ENCODE measurements around the gene CSTF3. TPM values are rescaled to one million over a fixed set of nuclear protein-coding genes. Genes with fewer than 3 reads are reported as not detected.

The CSTF3 gene
- total and polyA plus RNA-seq, 9 of the 15 experiments (the other 6 are each of a cell fraction or from before 2014, with no cell fraction given): 37.0 to 111 (median 61.0) TPM

DNA sequence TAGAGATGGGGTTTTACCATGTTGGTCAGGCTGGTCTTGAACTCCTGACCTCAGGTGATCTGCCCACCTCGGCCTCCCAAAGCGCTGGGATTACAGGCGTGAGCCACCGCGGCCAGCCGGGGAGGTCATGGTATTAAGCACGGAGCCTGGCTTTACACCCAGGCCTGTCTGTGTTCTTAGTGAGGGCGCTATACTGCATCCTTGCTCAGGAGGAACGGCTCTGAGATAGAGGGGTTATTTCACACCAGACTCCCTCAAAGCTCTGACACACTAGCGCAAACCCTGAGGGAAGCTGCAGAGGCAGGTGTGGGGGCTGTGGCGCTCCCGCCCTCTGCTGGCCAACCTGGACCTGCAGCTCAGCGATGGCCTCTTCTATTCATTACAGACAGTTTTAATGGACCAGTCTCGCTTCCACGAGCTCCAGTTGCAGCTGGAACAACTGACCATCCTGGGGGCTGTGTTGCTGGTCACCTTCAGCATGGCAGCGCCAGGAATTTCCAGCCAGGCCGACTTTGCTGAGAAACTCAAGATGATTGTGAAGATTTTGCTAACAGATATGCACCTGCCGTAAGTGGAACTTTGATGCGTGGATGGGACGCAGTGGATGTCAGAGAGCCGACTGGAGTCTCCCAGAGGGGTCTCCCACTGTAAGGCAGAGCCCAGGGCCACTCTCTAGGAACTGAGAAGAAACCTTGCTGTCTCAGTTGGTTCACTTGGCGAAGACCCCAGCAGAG is 95.7 kb downstream of the CSTF3 start (continued):
- TF ChIP-seq, protein P1, sequence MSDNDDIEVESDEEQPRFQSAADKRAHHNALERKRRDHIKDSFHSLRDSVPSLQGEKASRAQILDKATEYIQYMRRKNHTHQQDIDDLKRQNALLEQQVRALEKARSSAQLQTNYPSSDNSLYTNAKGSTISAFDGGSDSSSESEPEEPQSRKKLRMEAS (CRISPR knock-in tag; IDR thresholded peaks at IDR 0.05): 0 out of 2 replicates have a peak, but pooled peaks have one; percentile 16
- TF ChIP-seq STAG1 (CRISPR knock-in tag; IDR thresholded peaks at IDR 0.05; ENCODE audit: borderline replicate concordance): peak; percentile 67; the same call in 1 of the 2 replicates
- TF ChIP-seq ZNF583 (CRISPR knock-in tag; IDR thresholded peaks at IDR 0.05): no peak
- no peak for TF ChIP-seq ZNF431 (CRISPR knock-in tag; IDR thresholded peaks at IDR 0.05)
- no peak for TF ChIP-seq BCL6 (CRISPR knock-in tag; IDR thresholded peaks at IDR 0.05)
- no peak for TF ChIP-seq HMGN3 (IDR thresholded peaks at IDR 0.05; ENCODE audit: borderline replicate concordance, extremely low read depth, insufficient read length, low read depth, low read length)
- 0 out of 2 replicates have a peak, but pooled peaks have one; percentile 19 for TF ChIP-seq HCFC1 (IDR thresholded peaks at IDR 0.05; ENCODE audit: low read depth, low read length)
- TF ChIP-seq SMC3 (conservative IDR thresholded peaks at IDR 0.05; ENCODE audit: insufficient read depth, low read depth, low read length): peak; percentile 95
- no peak for TF ChIP-seq HOXB6 (CRISPR knock-in tag; IDR thresholded peaks at IDR 0.05; ENCODE audit: borderline replicate concordance)
- TF ChIP-seq HNRNPL (IDR thresholded peaks at IDR 0.05; ENCODE audit: low read depth, low read length): no peak
- TF ChIP-seq ZNF75A (CRISPR knock-in tag; IDR thresholded peaks at IDR 0.05): no peak
- TF ChIP-seq CREM (IDR thresholded peaks at IDR 0.05; ENCODE audit: low read depth): no peak
- TF ChIP-seq HLTF (IDR thresholded peaks at IDR 0.05): no peak
- no peak for TF ChIP-seq TCF7L2 (IDR thresholded peaks at IDR 0.05; ENCODE audit: low read depth, low read length)
- TF ChIP-seq YY1 (IDR thresholded peaks at IDR 0.05; ENCODE audit: borderline replicate concordance in 1 of 3, control insufficient read depth in 1 of 3, extremely low read depth in 1 of 3, insufficient read depth in 3 of 3, insufficient read length in 1 of 3, insufficient replicate concordance in 2 of 3, low read depth in 1 of 3, low read length in 2 of 3): peak in 1 of 3 experiments; percentile 53
- no peak for TF ChIP-seq PRMT5 (CRISPR knock-in tag; IDR thresholded peaks at IDR 0.05)
- no peak for TF ChIP-seq CBX5 (IDR thresholded peaks at IDR 0.05; ENCODE audit: borderline replicate concordance, low read depth)
- TF ChIP-seq ZEB2 (IDR thresholded peaks at IDR 0.05): no peak
- no peak for TF ChIP-seq SRSF1 (IDR thresholded peaks at IDR 0.05; ENCODE audit: low read depth, low read length)
- TF ChIP-seq MECOM (CRISPR knock-in tag; IDR thresholded peaks at IDR 0.05): no peak
- TF ChIP-seq, protein P2, sequence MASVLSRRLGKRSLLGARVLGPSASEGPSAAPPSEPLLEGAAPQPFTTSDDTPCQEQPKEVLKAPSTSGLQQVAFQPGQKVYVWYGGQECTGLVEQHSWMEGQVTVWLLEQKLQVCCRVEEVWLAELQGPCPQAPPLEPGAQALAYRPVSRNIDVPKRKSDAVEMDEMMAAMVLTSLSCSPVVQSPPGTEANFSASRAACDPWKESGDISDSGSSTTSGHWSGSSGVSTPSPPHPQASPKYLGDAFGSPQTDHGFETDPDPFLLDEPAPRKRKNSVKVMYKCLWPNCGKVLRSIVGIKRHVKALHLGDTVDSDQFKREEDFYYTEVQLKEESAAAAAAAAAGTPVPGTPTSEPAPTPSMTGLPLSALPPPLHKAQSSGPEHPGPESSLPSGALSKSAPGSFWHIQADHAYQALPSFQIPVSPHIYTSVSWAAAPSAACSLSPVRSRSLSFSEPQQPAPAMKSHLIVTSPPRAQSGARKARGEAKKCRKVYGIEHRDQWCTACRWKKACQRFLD (CRISPR knock-in tag; IDR thresholded peaks at IDR 0.05): no peak
- no peak for TF ChIP-seq ZNF507 (tag; conservative IDR thresholded peaks at IDR 0.05)
- no peak for TF ChIP-seq NEUROD1 (IDR thresholded peaks at IDR 0.05; ENCODE audit: borderline replicate concordance, low read depth, low read length, partially characterized antibody)
- TF ChIP-seq, protein P3, sequence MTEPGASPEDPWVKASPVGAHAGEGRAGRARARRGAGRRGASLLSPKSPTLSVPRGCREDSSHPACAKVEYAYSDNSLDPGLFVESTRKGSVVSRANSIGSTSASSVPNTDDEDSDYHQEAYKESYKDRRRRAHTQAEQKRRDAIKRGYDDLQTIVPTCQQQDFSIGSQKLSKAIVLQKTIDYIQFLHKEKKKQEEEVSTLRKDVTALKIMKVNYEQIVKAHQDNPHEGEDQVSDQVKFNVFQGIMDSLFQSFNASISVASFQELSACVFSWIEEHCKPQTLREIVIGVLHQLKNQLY (CRISPR knock-in tag; conservative IDR thresholded peaks at IDR 0.05): no peak
- TF ChIP-seq GABPB1 (CRISPR knock-in tag; IDR thresholded peaks at IDR 0.05): no peak
- TF ChIP-seq NFRKB (IDR thresholded peaks at IDR 0.05; ENCODE audit: low read depth): no peak
